Adrenal gland (tissue), 12 donors: ENCODE data around the gene MGAT5. TPM values are rescaled to one million over a fixed set of nuclear protein-coding genes. Genes with fewer than 3 reads are reported as not detected.

Source experiments
- DNase-seq, 7 donors: peaks; one replicate each; pipeline ENCODE4 v3.0.0-alpha.2; 2019 to 2020
- H3K27ac ChIP-seq, 5 donors: fragments of 200-600 bp; sonication (generic) in 4 of 5; 1 replicate in 3 of 5; 2 replicates in 2 of 5; pipeline versions ENCODE4 v1.5.1 to v1.8.0; 2016 to 2020; ENCODE audit warnings: mild to moderate bottlenecking in 1 of 5
- H3K27me3 ChIP-seq: fragments of 200-600 bp; 2 replicates; pipeline ENCODE4 v1.8.0; 2021
- H3K36me3 ChIP-seq, 2 donors: fragments of 200-600 bp; replicated peaks in 1 of 2; 1 replicate in 1 of 2; 2 replicates in 1 of 2; pipeline versions ENCODE4 v1.5.1 to v1.8.0; 2018 to 2022
- H3K4me1 ChIP-seq, 2 donors: fragments of 200-600 bp; replicated peaks in 1 of 2; 1 replicate in 1 of 2; 2 replicates in 1 of 2; pipeline versions ENCODE4 v1.5.1 to v1.8.0; 2018 to 2021
- H3K4me3 ChIP-seq, 4 donors: fragments of 200-600 bp; sonication (generic) in 3 of 4; one replicate each; pipeline ENCODE4 v1.5.1; 2016 to 2018
- H3K9me3 ChIP-seq, 3 donors: fragments of 200-600 bp; sonication (generic) in 1 of 3; replicated peaks in 1 of 3; 1 replicate in 2 of 3; 2 replicates in 1 of 3; pipeline versions ENCODE4 v1.5.1 to v1.8.0; 2016 to 2021
- CTCF ChIP-seq, 6 experiments: fragments of 450-650 bp in 4 of 6; fragments of 200-600 bp in 2 of 6; sonication (generic) in 1 of 6; IDR thresholded peaks; 1 replicate in 5 of 6; 2 replicates in 1 of 6; pipeline versions ENCODE4 v1.5.1 to v1.8.0; 2016 to 2021; ENCODE audit warnings: antibody characterized with exemption in 6 of 6, mild to moderate bottlenecking in 2 of 6, moderate library complexity in 1 of 6
- POLR2A ChIP-seq, 2 donors: fragments of 450-650 bp; IDR thresholded peaks; one replicate each; pipeline ENCODE4 v1.6.1; 2017; ENCODE audit warnings: antibody characterized with exemption in 2 of 2, mild to moderate bottlenecking in 2 of 2, moderate library complexity in 1 of 2
- WGBS, 4 donors: extraction: QIAGEN DNeasy Blood & Tissue Kit in 2 of 4; methylation state at CpG; one replicate each; pipeline versions ENCODE4 v1.1.5 to v1.1.7; 2013 to 2017; 5-methylcytosine and 5-hydroxymethylcytosine counted together
- intact Hi-C, 2 donors: fragments of 100-400 bp; cut with DNase I; formaldehyde crosslinking; loops; one replicate each; pipeline versions ENCODE4 v1.14.1 to v1.15.0; 2022 to 2023
- polyA plus RNA-seq, 3 donors: library from polyadenylated mRNA; stranded (reverse); fragments of 200-250 nt in 2 of 3; fragments of 350-450 nt in 1 of 3; fragmentation: Illumina TruSeq in 1 of 3; extraction: RNeasy Lipid Tissue Mini Kit (QIAGEN cat#74804) in 1 of 3; gene quantifications; one replicate each; pipeline ENCODE4 v1.2.3, GENCODE V29; 2013 to 2014
- total RNA-seq, 9 donors: library from RNA; depleted of rRNA in 4 of 9; stranded (reverse); fragments of >200 nt in 4 of 9; fragments of 120-200 nt in 1 of 9; fragmentation: NEBNext Ultra II Directional in 1 of 9; extraction: Animal tissue kit (Norgen Biotek cat#: 25700) in 1 of 9; gene quantifications; one replicate each; pipeline versions ENCODE4 v1.1.0 to v1.2.4, GENCODE V29; 2013 to 2023
- donor health status: healthy with polysubstance abuse.
- donor health status: Bipolar disorder and iron deficiency.
- donor health status: DM: yes; HTN: yes; CAD: no.
- donor health status: DM: no; HTN: no; CAD: no.
- donor health status: DM: no; HTN: no; CAD: no.
- donor health status: DM: yes; HTN: yes; CAD: no.

The MGAT5 gene
- total and polyA plus RNA-seq, 12 donors = 2.9 to 74.6 (median 41.1) TPM

- peaks cover 0 to 5% (median 0%) of the 10 kb centered on the region in 3 donors for H3K9me3 ChIP-seq
- DNase-seq = no peak
- H3K4me1 ChIP-seq = peaks cover 0 to 1% of the 10 kb centered on the region in 2 donors
- H3K36me3 ChIP-seq = no peaks in the 10 kb centered on the region
- H3K27me3 ChIP-seq = no peaks in the 10 kb centered on the region
- WGBS, 4 donors = 82 to 87% (median 85%) methylated on average over 2 of the region's 2 CpGs
- no peak overlapping the region for H3K4me3 ChIP-seq
- H3K27ac ChIP-seq = no peak overlapping the region
- intact Hi-C loops = no loop called here
- TF ChIP-seq CTCF (IDR thresholded peaks at IDR 0.05) = no peak
- no peak for TF ChIP-seq POLR2A (IDR thresholded peaks at IDR 0.05)
Measured at GRCh38 chr2:134225841-134226240, 28.0 kb upstream of the MGAT5 start.

DNA sequence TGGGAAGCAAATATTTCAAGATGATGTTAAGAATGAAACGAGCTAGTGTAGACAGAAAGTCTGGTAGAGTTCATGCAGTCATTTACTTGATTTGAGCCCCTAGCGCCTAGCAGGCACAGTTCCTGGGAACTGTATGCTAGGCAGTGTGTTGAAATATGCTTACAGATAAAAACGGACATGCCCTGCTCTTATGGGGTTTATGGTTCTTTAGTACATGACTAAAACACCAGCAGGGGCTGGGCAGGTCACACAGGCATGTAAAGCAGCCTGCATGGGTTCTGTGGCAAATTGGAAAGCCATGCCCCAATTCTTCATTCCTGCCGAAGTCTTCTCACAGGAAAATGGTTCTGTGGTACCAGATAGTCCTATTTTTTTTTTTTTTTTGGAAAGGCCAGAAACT lies 27.3 kb upstream of the MGAT5 start:
- TF ChIP-seq CTCF (IDR thresholded peaks at IDR 0.05) (no peak), POLR2A (IDR thresholded peaks at IDR 0.05) (no peak)
- Histone ChIP-seq H3K36me3 (no peaks in the 10 kb centered on the region), H3K27me3 (no peaks in the 10 kb centered on the region), H3K4me3 (no peak overlapping the region), H3K4me1 (no peaks in the 10 kb centered on the region), H3K27ac (no peak overlapping the region), H3K9me3 (peaks cover 0 to 5% (median 0%) of the 10 kb centered on the region in 3 donors)
- DNase-seq = no peak
- intact Hi-C loops = no loop called here
- WGBS, 4 donors = 64 to 75% (median 69%) methylated on average over 4 of the region's 4 CpGs

- Histone ChIP-seq H3K4me1 (peaks cover 0 to 2% of the 10 kb centered on the region in 2 donors), H3K9me3 (peaks cover 0 to 5% (median 0%) of the 10 kb centered on the region in 3 donors), H3K36me3 (no peaks in the 10 kb centered on the region), H3K4me3 (no peak overlapping the region), H3K27ac (no peak overlapping the region), H3K27me3 (no peaks in the 10 kb centered on the region)
- TF ChIP-seq POLR2A (IDR thresholded peaks at IDR 0.05) (no peak), CTCF (IDR thresholded peaks at IDR 0.05) (no peak)
- WGBS, 4 donors = 95 to 100% (median 98%) methylated on average over 3 of the region's 3 CpGs
- intact Hi-C loops = no loop called here
- no peak for DNase-seq
Measured at GRCh38 chr2:134227666-134228065, 26.2 kb upstream of the MGAT5 start.

GRCh38 chr2:134228493-134228903 lies 25.4 kb upstream of the MGAT5 start:
- peaks cover 0 to 5% (median 0%) of the 10 kb centered on the region in 3 donors for H3K9me3 ChIP-seq
- 56 to 73% (median 59%) methylated on average over 2 of the region's 2 CpGs for WGBS, 4 donors
- no peaks in the 10 kb centered on the region for H3K36me3 ChIP-seq
- H3K4me3 ChIP-seq = no peak overlapping the region
- no peak overlapping the region for H3K27ac ChIP-seq
- no peaks in the 10 kb centered on the region for H3K27me3 ChIP-seq
- intact Hi-C loops = no loop called here
- no peak for TF ChIP-seq POLR2A (IDR thresholded peaks at IDR 0.05)
- peak in 1 of 6 experiments; percentile 19 for TF ChIP-seq CTCF (IDR thresholded peaks at IDR 0.05)
- peaks cover 0 to 11% of the 10 kb centered on the region in 2 donors for H3K4me1 ChIP-seq
- no peak for DNase-seq
